Prostate gland (tissue), 2 donors: ENCODE data around the gene RECK.

ENCODE experiments used
- CTCF ChIP-seq, 4 experiments: fragments of 200-600 bp in 2 of 4; fragments of 450-650 bp in 2 of 4; sonication (generic) in 2 of 4; IDR thresholded peaks; 1 replicate in 3 of 4; 2 replicates in 1 of 4; pipeline ENCODE4 v1.5.1; 2016 to 2019; ENCODE audit warnings: antibody characterized with exemption in 4 of 4, mild to moderate bottlenecking in 2 of 4, moderate library complexity in 2 of 4
- POLR2A ChIP-seq: fragments of 450-650 bp; IDR thresholded peaks from one replicate; pipeline ENCODE4 v1.6.1; 2016; ENCODE audit warnings: antibody characterized with exemption, mild to moderate bottlenecking
- POLR2AphosphoS5 ChIP-seq: sonication (generic); formaldehyde crosslinking; IDR thresholded peaks from one replicate; pipeline ENCODE4 v1.6.1; 2017; ENCODE audit warnings: antibody characterized with exemption

GRCh38 chr9:36092509-36093215 is 55.9 kb downstream of the RECK start:
- TF ChIP-seq CTCF (IDR thresholded peaks at IDR 0.05), result no peak
- no peak for TF ChIP-seq POLR2A
- TF ChIP-seq POLR2AphosphoS5, result no peak
